Gastrocnemius medialis (tissue), 4 donors: ENCODE data around the gene PRCC.

ENCODE experiments used
- POLR2A ChIP-seq, 2 donors: fragments of 450-650 bp; IDR thresholded peaks; one replicate each; pipeline ENCODE4 v1.6.1; 2017; ENCODE audit warnings: antibody characterized with exemption in 2 of 2, mild to moderate bottlenecking in 2 of 2, moderate library complexity in 2 of 2
- TF ChIP-seq, protein P1 (sequence below), 5 experiments: fragments of 450-650 bp in 3 of 5; fragments of 200-600 bp in 2 of 5; sonication (generic) in 2 of 5; IDR thresholded peaks in 4 of 5; conservative IDR thresholded peaks in 1 of 5; 1 replicate in 4 of 5; 2 replicates in 1 of 5; pipeline ENCODE4 v1.5.1; 2016 to 2019; ENCODE audit warnings: antibody characterized with exemption in 5 of 5, mild to moderate bottlenecking in 3 of 5, moderate library complexity in 3 of 5

DNA sequence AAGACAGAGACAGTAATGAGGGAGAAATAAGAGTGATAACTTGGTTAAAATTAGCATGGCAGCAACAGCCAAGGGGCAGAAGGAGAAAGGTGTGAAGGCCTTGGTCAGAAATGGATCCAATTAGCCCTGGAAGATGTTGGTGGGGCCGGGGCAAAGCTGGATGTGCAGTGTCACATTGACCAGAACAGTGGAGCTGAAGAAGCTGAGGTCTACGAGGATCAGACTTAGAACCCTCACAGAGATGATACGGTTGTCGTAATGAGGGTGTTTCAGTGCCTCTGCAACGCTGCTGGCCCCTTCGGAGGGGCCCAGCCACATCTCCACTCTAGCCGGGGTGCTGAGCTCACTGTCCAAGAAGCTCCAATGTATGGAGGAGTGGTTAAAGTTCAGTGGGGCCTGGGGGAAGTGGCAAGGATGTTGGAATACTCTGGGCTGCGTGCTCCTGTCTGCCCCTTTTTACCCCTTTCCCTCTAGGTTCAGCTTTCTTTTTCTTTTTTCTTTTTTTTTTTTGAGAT is 35.1 kb downstream of the PRCC start:
- TF ChIP-seq POLR2A (IDR thresholded peaks at IDR 0.05) = no peak
- TF ChIP-seq, protein P1, sequence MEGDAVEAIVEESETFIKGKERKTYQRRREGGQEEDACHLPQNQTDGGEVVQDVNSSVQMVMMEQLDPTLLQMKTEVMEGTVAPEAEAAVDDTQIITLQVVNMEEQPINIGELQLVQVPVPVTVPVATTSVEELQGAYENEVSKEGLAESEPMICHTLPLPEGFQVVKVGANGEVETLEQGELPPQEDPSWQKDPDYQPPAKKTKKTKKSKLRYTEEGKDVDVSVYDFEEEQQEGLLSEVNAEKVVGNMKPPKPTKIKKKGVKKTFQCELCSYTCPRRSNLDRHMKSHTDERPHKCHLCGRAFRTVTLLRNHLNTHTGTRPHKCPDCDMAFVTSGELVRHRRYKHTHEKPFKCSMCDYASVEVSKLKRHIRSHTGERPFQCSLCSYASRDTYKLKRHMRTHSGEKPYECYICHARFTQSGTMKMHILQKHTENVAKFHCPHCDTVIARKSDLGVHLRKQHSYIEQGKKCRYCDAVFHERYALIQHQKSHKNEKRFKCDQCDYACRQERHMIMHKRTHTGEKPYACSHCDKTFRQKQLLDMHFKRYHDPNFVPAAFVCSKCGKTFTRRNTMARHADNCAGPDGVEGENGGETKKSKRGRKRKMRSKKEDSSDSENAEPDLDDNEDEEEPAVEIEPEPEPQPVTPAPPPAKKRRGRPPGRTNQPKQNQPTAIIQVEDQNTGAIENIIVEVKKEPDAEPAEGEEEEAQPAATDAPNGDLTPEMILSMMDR (IDR thresholded peaks at IDR 0.05 in 4 of 5, conservative IDR thresholded peaks at IDR 0.05 in 1 of 5) = no peak
